Measurements from ENCODE around the gene MSRB3.

- TF ChIP-seq, protein P1, sequence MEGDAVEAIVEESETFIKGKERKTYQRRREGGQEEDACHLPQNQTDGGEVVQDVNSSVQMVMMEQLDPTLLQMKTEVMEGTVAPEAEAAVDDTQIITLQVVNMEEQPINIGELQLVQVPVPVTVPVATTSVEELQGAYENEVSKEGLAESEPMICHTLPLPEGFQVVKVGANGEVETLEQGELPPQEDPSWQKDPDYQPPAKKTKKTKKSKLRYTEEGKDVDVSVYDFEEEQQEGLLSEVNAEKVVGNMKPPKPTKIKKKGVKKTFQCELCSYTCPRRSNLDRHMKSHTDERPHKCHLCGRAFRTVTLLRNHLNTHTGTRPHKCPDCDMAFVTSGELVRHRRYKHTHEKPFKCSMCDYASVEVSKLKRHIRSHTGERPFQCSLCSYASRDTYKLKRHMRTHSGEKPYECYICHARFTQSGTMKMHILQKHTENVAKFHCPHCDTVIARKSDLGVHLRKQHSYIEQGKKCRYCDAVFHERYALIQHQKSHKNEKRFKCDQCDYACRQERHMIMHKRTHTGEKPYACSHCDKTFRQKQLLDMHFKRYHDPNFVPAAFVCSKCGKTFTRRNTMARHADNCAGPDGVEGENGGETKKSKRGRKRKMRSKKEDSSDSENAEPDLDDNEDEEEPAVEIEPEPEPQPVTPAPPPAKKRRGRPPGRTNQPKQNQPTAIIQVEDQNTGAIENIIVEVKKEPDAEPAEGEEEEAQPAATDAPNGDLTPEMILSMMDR (conservative IDR thresholded peaks at IDR 0.05), result no peak
- TF ChIP-seq EZH2 (IDR thresholded peaks at IDR 0.05; ENCODE audit: low read depth), result no peak
These were observed 29.5 kb downstream of the MSRB3 start for GRCh38 chr12:65308006-65308405.
